ENCODE measurements around the gene TYW3. TPM values are rescaled to one million over a fixed set of nuclear protein-coding genes. Genes with fewer than 3 reads are reported as not detected.

TYW3 gene
- total RNA-seq, 1 experiment from 2014 or later = 31.3 TPM

- peaks cover 11% of the 10 kb centered on the region for H3K4me1 Mint-ChIP-seq (ENCODE audit: low read depth, unreplicated experiment)
- peak; percentile 63 for TF ChIP-seq CTCF (IDR thresholded peaks at IDR 0.05; ENCODE audit: unreplicated experiment)
- H3K4me3 Mint-ChIP-seq (ENCODE audit: low read depth, unreplicated experiment) = no peak overlapping the region
- DNase-seq = peak; percentile 61
- H3K27me3 Mint-ChIP-seq (ENCODE audit: unreplicated experiment) = no peaks in the 10 kb centered on the region
- no peaks in the 10 kb centered on the region for H3K36me3 Mint-ChIP-seq (ENCODE audit: insufficient read depth, unreplicated experiment)
- CTCF ChIA-PET = interaction anchor here (0.6 to 1.7 kb wide), 3 partner anchors 37 to 850 kb away, joined by 4 to 8 read pairs (median 4); no protein-coding TSS in a partner anchor
- H3K27ac Mint-ChIP-seq (ENCODE audit: unreplicated experiment) = peak overlapping the region; percentile 34
- H3K9me3 Mint-ChIP-seq (ENCODE audit: low read depth, unreplicated experiment) = no peaks in the 10 kb centered on the region
- BruUV-seq (replicated peaks) = no TSS peak
- intact Hi-C loops (cut with micrococcal nuclease; ENCODE audit: unreplicated experiment) = loop anchor here (1.0 to 2.0 kb wide), 4 partner anchors 185 to 849 kb away; no protein-coding TSS in a partner anchor
These were observed 43.2 kb upstream of the TYW3 start for GRCh38 chr1:74689621-74690363.

- no peak for TF ChIP-seq CTCF (IDR thresholded peaks at IDR 0.05; ENCODE audit: unreplicated experiment)
- H3K27me3 Mint-ChIP-seq (ENCODE audit: unreplicated experiment) = no peaks in the 10 kb centered on the region
- CTCF ChIA-PET = interaction anchor here (0.6 to 1.7 kb wide), 3 partner anchors 37 to 850 kb away, joined by 4 to 8 read pairs (median 4); no protein-coding TSS in a partner anchor
- no TSS peak for BruUV-seq (replicated peaks)
- no peaks in the 10 kb centered on the region for H3K36me3 Mint-ChIP-seq (ENCODE audit: insufficient read depth, unreplicated experiment)
- peaks cover 11% of the 10 kb centered on the region for H3K4me1 Mint-ChIP-seq (ENCODE audit: low read depth, unreplicated experiment)
- peak overlapping the region; percentile 34 for H3K27ac Mint-ChIP-seq (ENCODE audit: unreplicated experiment)
- H3K4me3 Mint-ChIP-seq (ENCODE audit: low read depth, unreplicated experiment) = no peak overlapping the region
- H3K9me3 Mint-ChIP-seq (ENCODE audit: low read depth, unreplicated experiment) = no peaks in the 10 kb centered on the region
- intact Hi-C loops (cut with micrococcal nuclease; ENCODE audit: unreplicated experiment) = loop anchor here (1.0 kb wide), 1 partner anchor 186 kb away; no protein-coding TSS in a partner anchor
- no peak for DNase-seq
These were observed 42.6 kb upstream of the TYW3 start for GRCh38 chr1:74690364-74690696.

GRCh38 chr1:74690909-74691308 is 42.0 kb upstream of the TYW3 start:
- no peak for DNase-seq
- peaks cover 11% of the 10 kb centered on the region for H3K4me1 Mint-ChIP-seq (ENCODE audit: low read depth, unreplicated experiment)
- H3K27me3 Mint-ChIP-seq (ENCODE audit: unreplicated experiment) = no peaks in the 10 kb centered on the region
- no peak for TF ChIP-seq CTCF (IDR thresholded peaks at IDR 0.05; ENCODE audit: unreplicated experiment)
- BruUV-seq (replicated peaks) = no TSS peak
- H3K27ac Mint-ChIP-seq (ENCODE audit: unreplicated experiment) = no peak overlapping the region
- no peaks in the 10 kb centered on the region for H3K36me3 Mint-ChIP-seq (ENCODE audit: insufficient read depth, unreplicated experiment)
- no peaks in the 10 kb centered on the region for H3K9me3 Mint-ChIP-seq (ENCODE audit: low read depth, unreplicated experiment)
- intact Hi-C loops (cut with micrococcal nuclease; ENCODE audit: unreplicated experiment) = loop anchor here (1.0 kb wide), 1 partner anchor 187 kb away; no protein-coding TSS in a partner anchor
- CTCF ChIA-PET = interaction anchor here (1.7 kb wide), 1 partner anchor 187 kb away, joined by 8 read pairs; no protein-coding TSS in a partner anchor
- H3K4me3 Mint-ChIP-seq (ENCODE audit: low read depth, unreplicated experiment) = no peak overlapping the region

GRCh38 chr1:74693473-74693872 is 39.5 kb upstream of the TYW3 start:
- intact Hi-C loops (cut with micrococcal nuclease; ENCODE audit: unreplicated experiment) = no loop called here
- Mint-ChIP-seq H3K9me3 (ENCODE audit: low read depth, unreplicated experiment) (no peaks in the 10 kb centered on the region), H3K4me3 (ENCODE audit: low read depth, unreplicated experiment) (no peak overlapping the region), H3K27ac (ENCODE audit: unreplicated experiment) (no peak overlapping the region), H3K36me3 (ENCODE audit: insufficient read depth, unreplicated experiment) (no peaks in the 10 kb centered on the region), H3K27me3 (ENCODE audit: unreplicated experiment) (no peaks in the 10 kb centered on the region), H3K4me1 (ENCODE audit: low read depth, unreplicated experiment) (peaks cover 18% of the 10 kb centered on the region)
- no TSS peak for BruUV-seq (replicated peaks)
- CTCF ChIA-PET = no interaction called here
- no peak for TF ChIP-seq CTCF (IDR thresholded peaks at IDR 0.05; ENCODE audit: unreplicated experiment)
- DNase-seq = no peak

All from Calu3 (cell line).